ENCODE data around the gene FAM53B. TPM values are rescaled to one million over a fixed set of nuclear protein-coding genes. Genes with fewer than 3 reads are reported as not detected.

Gene FAM53B
- total RNA-seq, 2 experiments from 2014 or later: 15.1 to 18.0 TPM

DNA sequence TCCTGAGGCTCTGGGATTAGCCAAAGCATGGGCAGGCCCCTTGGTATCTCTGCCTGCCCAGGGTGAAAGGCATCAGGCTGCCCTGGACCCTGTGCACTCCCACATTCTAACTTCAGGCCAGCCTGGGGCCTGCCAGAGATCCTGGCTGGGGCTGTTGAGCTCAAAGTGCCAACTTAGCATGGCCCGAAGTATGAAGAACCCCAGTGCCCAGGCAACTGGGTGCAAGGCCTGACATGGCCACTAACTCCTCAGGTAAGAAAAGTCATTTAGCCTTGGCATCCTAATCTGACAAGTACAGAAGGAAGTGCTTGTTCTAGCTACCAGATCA, 43.2 kb downstream of the FAM53B start:
- H3K9me3 Mint-ChIP-seq: no peaks in the 10 kb centered on the region
- no peak for ATAC-seq
- H3K27ac Mint-ChIP-seq: peak overlapping the region; percentile 93
- H3K27me3 Mint-ChIP-seq: no peaks in the 10 kb centered on the region
- intact Hi-C loops (cut with micrococcal nuclease): no loop called here
- peaks cover 94% of the 10 kb centered on the region for H3K4me1 Mint-ChIP-seq (ENCODE audit: low read depth)
- peaks cover 23% of the 10 kb centered on the region for H3K36me3 Mint-ChIP-seq (ENCODE audit: low read depth)
- DNase-seq: no peak
- CTCF ChIA-PET: interaction anchor here (0.7 to 4.5 kb wide), 7 partner anchors 12 to 40 kb away, joined by 3 to 23 read pairs (median 4); no protein-coding TSS in a partner anchor
- TF ChIP-seq, protein P1, sequence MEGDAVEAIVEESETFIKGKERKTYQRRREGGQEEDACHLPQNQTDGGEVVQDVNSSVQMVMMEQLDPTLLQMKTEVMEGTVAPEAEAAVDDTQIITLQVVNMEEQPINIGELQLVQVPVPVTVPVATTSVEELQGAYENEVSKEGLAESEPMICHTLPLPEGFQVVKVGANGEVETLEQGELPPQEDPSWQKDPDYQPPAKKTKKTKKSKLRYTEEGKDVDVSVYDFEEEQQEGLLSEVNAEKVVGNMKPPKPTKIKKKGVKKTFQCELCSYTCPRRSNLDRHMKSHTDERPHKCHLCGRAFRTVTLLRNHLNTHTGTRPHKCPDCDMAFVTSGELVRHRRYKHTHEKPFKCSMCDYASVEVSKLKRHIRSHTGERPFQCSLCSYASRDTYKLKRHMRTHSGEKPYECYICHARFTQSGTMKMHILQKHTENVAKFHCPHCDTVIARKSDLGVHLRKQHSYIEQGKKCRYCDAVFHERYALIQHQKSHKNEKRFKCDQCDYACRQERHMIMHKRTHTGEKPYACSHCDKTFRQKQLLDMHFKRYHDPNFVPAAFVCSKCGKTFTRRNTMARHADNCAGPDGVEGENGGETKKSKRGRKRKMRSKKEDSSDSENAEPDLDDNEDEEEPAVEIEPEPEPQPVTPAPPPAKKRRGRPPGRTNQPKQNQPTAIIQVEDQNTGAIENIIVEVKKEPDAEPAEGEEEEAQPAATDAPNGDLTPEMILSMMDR (IDR thresholded peaks at IDR 0.05): no peak
- POLR2A ChIA-PET: interaction anchor here (1.1 to 8.2 kb wide), 8 partner anchors 12 to 88 kb away, joined by 3 to 56 read pairs (median 5); no protein-coding TSS in a partner anchor
- H3K4me3 Mint-ChIP-seq: no peak overlapping the region

- Mint-ChIP-seq H3K27me3 (no peaks in the 10 kb centered on the region), H3K4me3 (no peak overlapping the region), H3K36me3 (ENCODE audit: low read depth) (peaks cover 26% of the 10 kb centered on the region), H3K9me3 (no peaks in the 10 kb centered on the region), H3K27ac (peak overlapping the region; percentile 93), H3K4me1 (ENCODE audit: low read depth) (peaks cover 94% of the 10 kb centered on the region)
- intact Hi-C loops (cut with micrococcal nuclease): no loop called here
- CTCF ChIA-PET: interaction anchor here (0.7 to 4.5 kb wide), 6 partner anchors 12 to 41 kb away, joined by 3 to 23 read pairs (median 9); no protein-coding TSS in a partner anchor
- POLR2A ChIA-PET: interaction anchor here (1.1 to 8.2 kb wide), 5 partner anchors 12 to 40 kb away, joined by 3 to 56 read pairs (median 11); no protein-coding TSS in a partner anchor
- DNase-seq: no peak
- TF ChIP-seq, protein P1 (IDR thresholded peaks at IDR 0.05): no peak
- no peak for ATAC-seq
Observed at GRCh38 chr10:124700293-124701037, 43.7 kb downstream of the FAM53B start.

DNA sequence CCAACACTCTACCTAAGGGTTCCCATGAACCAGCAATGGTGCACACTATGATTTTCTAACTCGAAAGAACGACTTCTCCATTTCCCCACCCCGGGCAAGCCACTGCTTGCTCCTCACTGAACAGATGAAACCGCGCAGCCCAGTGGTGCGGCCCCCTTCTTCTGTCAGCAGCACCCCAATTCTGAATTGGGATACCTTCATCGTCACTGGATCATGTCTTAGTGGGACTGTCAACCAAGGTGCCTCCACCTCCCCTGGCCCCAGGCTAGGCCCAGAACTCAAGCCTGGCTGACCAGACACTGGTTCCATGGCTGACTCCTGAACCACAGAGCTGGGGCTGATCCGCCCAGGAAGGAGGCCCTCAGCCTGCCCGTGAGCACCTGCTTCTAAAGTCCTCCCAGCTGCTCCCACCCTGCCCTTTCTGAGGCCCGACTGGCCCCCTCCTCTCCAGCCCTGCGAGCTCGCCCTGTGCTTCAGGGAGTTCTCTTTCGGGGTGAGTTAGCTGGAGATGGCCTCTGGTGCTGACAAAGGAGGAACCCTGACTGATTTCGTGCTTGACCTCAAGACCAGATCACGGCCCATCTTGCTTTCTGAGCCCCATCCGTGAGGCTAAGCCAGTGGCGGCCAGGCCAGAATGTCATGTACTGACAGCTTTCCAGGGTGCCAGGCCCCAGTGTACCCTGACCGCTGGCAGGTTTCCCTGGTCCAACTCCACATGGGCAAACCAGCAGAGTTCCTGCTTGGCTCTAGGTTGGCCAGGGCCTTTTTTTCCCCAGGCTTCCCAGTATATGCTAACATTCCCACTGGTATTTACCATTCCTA, 44.5 kb downstream of the FAM53B start:
- H3K27ac Mint-ChIP-seq: peak overlapping the region; percentile 82
- no peaks in the 10 kb centered on the region for H3K27me3 Mint-ChIP-seq
- ChIA-PET POLR2A (interaction anchor here (1.0 to 8.2 kb wide), 4 partner anchors 8 to 41 kb away, joined by 3 to 56 read pairs (median 19); no protein-coding TSS in a partner anchor), CTCF (interaction anchor here (3.6 to 4.5 kb wide), 2 partner anchors 19 to 42 kb away, joined by 18 to 23 read pairs; no protein-coding TSS in a partner anchor)
- TF ChIP-seq, protein P1 (IDR thresholded peaks at IDR 0.05): no peak
- no peak for ATAC-seq
- intact Hi-C loops (cut with micrococcal nuclease): no loop called here
- H3K36me3 Mint-ChIP-seq (ENCODE audit: low read depth): peaks cover 33% of the 10 kb centered on the region
- peaks cover 94% of the 10 kb centered on the region for H3K4me1 Mint-ChIP-seq (ENCODE audit: low read depth)
- H3K4me3 Mint-ChIP-seq: no peak overlapping the region
- DNase-seq: no peak
- no peaks in the 10 kb centered on the region for H3K9me3 Mint-ChIP-seq

- H3K4me3 Mint-ChIP-seq: no peak overlapping the region
- ChIA-PET POLR2A (interaction anchor here (1.0 to 8.2 kb wide), 4 partner anchors 8 to 42 kb away, joined by 3 to 58 read pairs (median 42); no protein-coding TSS in a partner anchor), CTCF (interaction anchor here (0.7 to 4.5 kb wide), 4 partner anchors 14 to 52 kb away, joined by 3 to 44 read pairs (median 16); no protein-coding TSS in a partner anchor)
- ATAC-seq (no peak), DNase-seq (no peak)
- H3K27me3 Mint-ChIP-seq: no peaks in the 10 kb centered on the region
- H3K36me3 Mint-ChIP-seq (ENCODE audit: low read depth): peaks cover 32% of the 10 kb centered on the region
- TF ChIP-seq, protein P1 (IDR thresholded peaks at IDR 0.05): no peak
- intact Hi-C loops (cut with micrococcal nuclease): no loop called here
- peak overlapping the region; percentile 98 for H3K27ac Mint-ChIP-seq
- no peaks in the 10 kb centered on the region for H3K9me3 Mint-ChIP-seq
- peaks cover 94% of the 10 kb centered on the region for H3K4me1 Mint-ChIP-seq (ENCODE audit: low read depth)
Observed at GRCh38 chr10:124698545-124699469, 45.4 kb downstream of the FAM53B start.
